A549 (cell line): ENCODE data around the gene DCX. TPM values are rescaled to one million over a fixed set of nuclear protein-coding genes. Genes with fewer than 3 reads are reported as not detected.

Source experiments
- polyA plus RNA-seq, 4 experiments: library from polyadenylated mRNA; depleted of rRNA in 3 of 4; stranded (reverse); fragments of >200 nt; fragmentation: RNase III in 1 of 4; extraction: RNeasy Plus Mini Kit Qiagen cat#74134 plus additional on column Dnase treatment in 1 of 4; gene quantifications; 2 replicates in 3 of 4; 3 replicates in 1 of 4; pipeline ENCODE4 v1.2.3, GENCODE V29; 2011 to 2017
- small RNA-seq, 6 experiments: library from RNA; depleted of rRNA; stranded (forward); fragments of <200 nt; gene quantifications; one replicate each; pipeline ENCODE3, GENCODE V24; 2012

The DCX gene
- polyA plus RNA-seq, 2 of the 4 experiments (the other 2 are of a cell fraction): not detected

Small RNA genes lying within 50 kb of the gene (small RNA-seq; reads per million reads assigned to genes)
- gene RNU6-496P: 0 to 6.9 (median 1.1) reads per million in 6 experiments

Other genes with a start within 250 kb of the DCX start
- not detected in 2 replicates for gene CAPN6, start 141.7 kb downstream of the DCX start, polyA plus RNA-seq (2011; rRNA removed)
- not detected in 3 replicates for gene CAPN6, start 141.7 kb downstream of the DCX start, polyA plus RNA-seq (2017; fragmentation: RNase III; extraction: RNeasy Plus Mini Kit Qiagen cat#74134 plus additional on column Dnase treatment)
- gene SERTM2, start 99.5 kb upstream of the DCX start, polyA plus RNA-seq (2011; rRNA removed): not detected in 2 replicates
- gene SERTM2, start 99.5 kb upstream of the DCX start, polyA plus RNA-seq (2017; fragmentation: RNase III; extraction: RNeasy Plus Mini Kit Qiagen cat#74134 plus additional on column Dnase treatment): not detected in 3 replicates